PC-3 (cell line): Measurements from ENCODE around the gene TNS3. TPM values are rescaled to one million over a fixed set of nuclear protein-coding genes. Genes with fewer than 3 reads are reported as not detected.

ENCODE experiments used
- ATAC-seq: fragments of 200-7000 bp; cut with Tn5 transposase; 2 replicates; pipeline ENCODE4 v1.9.1; 2020; ENCODE audit warnings: mild to moderate bottlenecking, moderate library complexity
- BruUV-seq: library from RNA; stranded (reverse); fragments of 400-500 nt; replicated peaks from 2 replicates; lab custom pipeline; 2021; lab: Mats Ljungman, UMichigan
- CTCF ChIA-PET: fragments of 300-600 bp; sonication (Branson Sonifier 250); formaldehyde crosslinking; loops from one replicate; lab custom pipeline; 2022; ENCODE audit warnings: antibody characterized with exemption; lab: Charles Lee
- POLR2A ChIA-PET: fragments of 300-600 bp; sonication (Branson Sonifier 250); formaldehyde crosslinking; loops from one replicate; lab custom pipeline; 2022; ENCODE audit warnings: antibody characterized with exemption; ENCODE audit not compliant: unreplicated experiment; lab: Charles Lee
- DNase-seq: peaks from one replicate; pipeline ENCODE4 v3.0.0-alpha.2; 2015
- H2AFZ ChIP-seq: fragments of 300-600 bp; sonication (generic); 2 replicates; pipeline ENCODE4 v1.6.0; 2016; ENCODE audit warnings: antibody characterized with exemption, low read length
- H3F3A ChIP-seq: fragments of 300-600 bp; sonication (generic); one replicate; pipeline ENCODE4 v1.6.0; 2017; ENCODE audit warnings: antibody characterized with exemption, low read length, control low read depth, mild to moderate bottlenecking; ENCODE audit not compliant: unreplicated experiment
- H3K27ac ChIP-seq: fragments of 300-600 bp; sonication (generic); 2 replicates; pipeline ENCODE4 v1.5.1; 2016; ENCODE audit warnings: mild to moderate bottlenecking, low read length
- H3K27me3 ChIP-seq: fragments of 300-600 bp; sonication (generic); 2 replicates; pipeline ENCODE4 v1.6.1; 2016; ENCODE audit warnings: low read length, mixed read lengths
- H3K36me3 ChIP-seq: fragments of 300-600 bp; sonication (generic); 2 replicates; pipeline ENCODE4 v1.6.1; 2016; ENCODE audit warnings: low read depth, mixed run types, low read length, mixed read lengths
- H3K4me1 ChIP-seq: fragments of 300-600 bp; sonication (generic); 2 replicates; pipeline ENCODE4 v1.5.1; 2016; ENCODE audit warnings: low read length; ENCODE audit not compliant: insufficient read depth
- H3K4me2 ChIP-seq: fragments of 300-600 bp; sonication (generic); 2 replicates; pipeline ENCODE4 v1.6.0; 2016; ENCODE audit warnings: low read length
- H3K4me3 ChIP-seq: fragments of 300-600 bp; sonication (generic); 2 replicates; pipeline ENCODE4 v1.5.1; 2016; ENCODE audit warnings: mild to moderate bottlenecking, low read length, mixed read lengths
- H3K79me2 ChIP-seq: fragments of 300-600 bp; sonication (generic); 2 replicates; pipeline ENCODE4 v1.6.1; 2017; ENCODE audit warnings: low read length, mixed read lengths
- H3K9ac ChIP-seq: fragments of 300-600 bp; sonication (generic); 2 replicates; pipeline ENCODE4 v1.6.0; 2016; ENCODE audit warnings: mild to moderate bottlenecking, low read length
- H3K9me2 ChIP-seq: fragments of 300-600 bp; sonication (generic); replicated peaks from 2 replicates; pipeline ENCODE4 v1.6.1; 2016; ENCODE audit warnings: mixed run types, low read length, mixed read lengths
- H3K9me3 ChIP-seq: fragments of 300-600 bp; sonication (generic); 2 replicates; pipeline ENCODE4 v1.6.1; 2016; ENCODE audit warnings: low read length, mixed read lengths
- H4K20me1 ChIP-seq: fragments of 300-600 bp; sonication (generic); 2 replicates; pipeline ENCODE4 v1.6.1; 2016; ENCODE audit warnings: low read length, mixed read lengths
- EZH2 ChIP-seq: fragments of 300-600 bp; sonication (generic); IDR thresholded peaks from one replicate; pipeline ENCODE4 v1.6.1; 2017; ENCODE audit warnings: antibody characterized with exemption, mild to moderate bottlenecking, low read length; ENCODE audit not compliant: unreplicated experiment
- EZH2phosphoT487 ChIP-seq: fragments of 300-600 bp; sonication (generic); IDR thresholded peaks from 2 replicates; pipeline ENCODE4 v1.6.1; 2018; ENCODE audit warnings: mild to moderate bottlenecking, antibody characterized with exemption, low read length, borderline replicate concordance
- intact Hi-C: fragments of 100-400 bp; cut with micrococcal nuclease; formaldehyde crosslinking; loops from 2 replicates; pipeline ENCODE4 v1.9.0; 2023
- total RNA-seq: library from RNA; depleted of rRNA; stranded (reverse); fragments of >200 nt; gene quantifications from 2 replicates; pipeline ENCODE4 v1.2.3, GENCODE V29; 2014
- TF ChIP-seq, protein P1 (sequence below): fragments of 300-600 bp; sonication (generic); conservative IDR thresholded peaks from 2 replicates; pipeline ENCODE4 v1.5.1; 2017; ENCODE audit warnings: antibody characterized with exemption, low read depth, mild to moderate bottlenecking, low read length

Gene TNS3
- total RNA-seq, 1 experiment from 2014 or later = 72.3 TPM

DNA sequence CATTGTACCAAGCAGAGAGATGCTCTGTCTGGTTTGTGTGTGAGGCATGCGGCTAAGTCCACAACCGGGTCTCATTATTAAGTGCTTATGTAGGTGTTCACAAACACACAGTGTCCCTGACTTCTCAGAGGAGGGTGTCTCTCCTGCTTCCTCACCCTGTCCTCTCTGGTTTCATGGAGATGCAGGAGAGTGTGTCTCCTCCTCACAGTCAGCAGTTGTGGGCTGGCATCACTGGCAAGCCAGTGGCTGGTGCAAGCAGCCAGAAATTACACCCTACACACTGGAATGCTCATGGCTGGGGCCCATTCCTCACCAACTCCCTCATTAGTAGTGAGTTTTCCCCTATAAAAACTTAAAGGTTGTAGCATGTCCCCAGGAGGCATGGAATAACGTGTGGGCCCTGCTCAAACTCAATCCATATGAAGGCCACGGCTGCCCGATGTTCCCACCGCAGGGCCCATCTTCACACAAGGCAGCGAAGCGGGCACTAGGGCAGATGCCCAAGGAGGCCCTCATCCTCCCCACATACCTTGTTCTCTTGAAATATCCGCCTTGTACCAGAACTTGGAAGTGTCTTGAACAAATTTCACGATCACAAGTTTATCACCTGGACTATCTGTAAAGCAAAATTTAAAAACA, 280.1 kb downstream of the TNS3 start:
- Histone ChIP-seq H3K79me2 (no peaks in the 10 kb centered on the region), H2AFZ (no peak overlapping the region), H3K4me1 (no peaks in the 10 kb centered on the region), H3K4me3 (no peak overlapping the region), H3F3A (no peaks in the 10 kb centered on the region), H3K27me3 (no peaks in the 10 kb centered on the region), H3K27ac (no peak overlapping the region), H3K9me2 (no peaks in the 10 kb centered on the region), H3K36me3 (peaks cover 22% of the 10 kb centered on the region; the same call in 1 of the 2 replicates), H4K20me1 (no peaks in the 10 kb centered on the region), H3K9ac (no peak overlapping the region), H3K9me3 (no peaks in the 10 kb centered on the region), H3K4me2 (no peak overlapping the region)
- ATAC-seq = no peak
- BruUV-seq = no TSS peak
- DNase-seq = no peak
- intact Hi-C loops = no loop called here
- TF ChIP-seq, protein P1, sequence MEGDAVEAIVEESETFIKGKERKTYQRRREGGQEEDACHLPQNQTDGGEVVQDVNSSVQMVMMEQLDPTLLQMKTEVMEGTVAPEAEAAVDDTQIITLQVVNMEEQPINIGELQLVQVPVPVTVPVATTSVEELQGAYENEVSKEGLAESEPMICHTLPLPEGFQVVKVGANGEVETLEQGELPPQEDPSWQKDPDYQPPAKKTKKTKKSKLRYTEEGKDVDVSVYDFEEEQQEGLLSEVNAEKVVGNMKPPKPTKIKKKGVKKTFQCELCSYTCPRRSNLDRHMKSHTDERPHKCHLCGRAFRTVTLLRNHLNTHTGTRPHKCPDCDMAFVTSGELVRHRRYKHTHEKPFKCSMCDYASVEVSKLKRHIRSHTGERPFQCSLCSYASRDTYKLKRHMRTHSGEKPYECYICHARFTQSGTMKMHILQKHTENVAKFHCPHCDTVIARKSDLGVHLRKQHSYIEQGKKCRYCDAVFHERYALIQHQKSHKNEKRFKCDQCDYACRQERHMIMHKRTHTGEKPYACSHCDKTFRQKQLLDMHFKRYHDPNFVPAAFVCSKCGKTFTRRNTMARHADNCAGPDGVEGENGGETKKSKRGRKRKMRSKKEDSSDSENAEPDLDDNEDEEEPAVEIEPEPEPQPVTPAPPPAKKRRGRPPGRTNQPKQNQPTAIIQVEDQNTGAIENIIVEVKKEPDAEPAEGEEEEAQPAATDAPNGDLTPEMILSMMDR = no peak
- TF ChIP-seq EZH2 (no peak), EZH2phosphoT487 (no peak)
- ChIA-PET POLR2A (no interaction called here), CTCF (interaction anchor here (0.7 kb wide), 1 partner anchor 333 kb away, joined by 9 read pairs; no protein-coding TSS in a partner anchor)

DNA sequence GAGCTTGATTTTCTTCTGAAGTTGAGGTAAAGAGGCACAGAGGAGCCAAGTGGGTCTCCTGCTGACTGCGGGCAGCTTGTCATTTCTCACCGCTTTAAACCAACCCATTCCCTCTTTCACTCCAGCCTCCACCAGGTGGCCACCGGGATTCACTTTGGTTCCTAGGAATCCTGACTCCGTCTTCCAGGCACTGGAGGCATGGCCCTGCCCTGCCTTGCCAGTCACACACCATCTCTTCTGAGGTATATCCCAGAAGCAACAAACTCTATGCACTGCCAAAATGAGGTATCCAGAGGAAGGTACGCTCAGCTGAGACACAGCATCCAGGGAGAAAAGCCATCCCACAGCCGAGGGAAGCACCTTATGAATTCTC, 280.8 kb downstream of the TNS3 start:
- Histone ChIP-seq H3K27ac (no peak overlapping the region), H3K36me3 (peaks cover 28% of the 10 kb centered on the region; the same call in 1 of the 2 replicates), H3K27me3 (no peaks in the 10 kb centered on the region), H3K4me3 (no peak overlapping the region), H3K9me3 (no peaks in the 10 kb centered on the region), H4K20me1 (no peaks in the 10 kb centered on the region), H3K79me2 (no peaks in the 10 kb centered on the region), H3K4me2 (no peak overlapping the region), H3K9me2 (no peaks in the 10 kb centered on the region), H3F3A (no peaks in the 10 kb centered on the region), H3K9ac (no peak overlapping the region), H2AFZ (no peak overlapping the region), H3K4me1 (no peaks in the 10 kb centered on the region)
- DNase-seq (no peak), ATAC-seq (no peak)
- POLR2A ChIA-PET = interaction anchor here (0.5 kb wide), 2 partner anchors 35 to 537 kb away, joined by 14 to 18 read pairs; no protein-coding TSS in a partner anchor
- CTCF ChIA-PET = interaction anchor here (0.5 to 0.7 kb wide), 2 partner anchors 35 to 334 kb away, joined by 5 to 9 read pairs; no protein-coding TSS in a partner anchor
- BruUV-seq = no TSS peak
- TF ChIP-seq, protein P1 = no peak
- no peak for TF ChIP-seq EZH2
- TF ChIP-seq EZH2phosphoT487 = no peak
- intact Hi-C loops = no loop called here
